ENCODE measurements around the gene RMRP. TPM values are rescaled to one million over a fixed set of nuclear protein-coding genes. Genes with fewer than 3 reads are reported as not detected.

Gene RMRP
- total RNA-seq, result 1,000 to 10,000 TPM in 3 of 4 donors, 100 to 1,000 TPM in 1; 759 to 4,621 (median 3,503) TPM

- Histone ChIP-seq H3K4me3 (peak within 1 kb of the TSS; percentile 75 to 94 (median 84)), H3K27me3 (no peaks in the 10 kb centered on the region), H3K4me1 (peaks cover 11 to 53% (median 24%) of the 10 kb centered on the region in 3 donors), H3K9me3 (no peaks in the 10 kb centered on the region), H3K27ac (peak within 1 kb of the TSS; percentile 91 to 98 (median 96)), H3K36me3 (peaks cover 0 to 26% (median 0%) of the 10 kb centered on the region in 3 donors)
- TF ChIP-seq, protein P1, sequence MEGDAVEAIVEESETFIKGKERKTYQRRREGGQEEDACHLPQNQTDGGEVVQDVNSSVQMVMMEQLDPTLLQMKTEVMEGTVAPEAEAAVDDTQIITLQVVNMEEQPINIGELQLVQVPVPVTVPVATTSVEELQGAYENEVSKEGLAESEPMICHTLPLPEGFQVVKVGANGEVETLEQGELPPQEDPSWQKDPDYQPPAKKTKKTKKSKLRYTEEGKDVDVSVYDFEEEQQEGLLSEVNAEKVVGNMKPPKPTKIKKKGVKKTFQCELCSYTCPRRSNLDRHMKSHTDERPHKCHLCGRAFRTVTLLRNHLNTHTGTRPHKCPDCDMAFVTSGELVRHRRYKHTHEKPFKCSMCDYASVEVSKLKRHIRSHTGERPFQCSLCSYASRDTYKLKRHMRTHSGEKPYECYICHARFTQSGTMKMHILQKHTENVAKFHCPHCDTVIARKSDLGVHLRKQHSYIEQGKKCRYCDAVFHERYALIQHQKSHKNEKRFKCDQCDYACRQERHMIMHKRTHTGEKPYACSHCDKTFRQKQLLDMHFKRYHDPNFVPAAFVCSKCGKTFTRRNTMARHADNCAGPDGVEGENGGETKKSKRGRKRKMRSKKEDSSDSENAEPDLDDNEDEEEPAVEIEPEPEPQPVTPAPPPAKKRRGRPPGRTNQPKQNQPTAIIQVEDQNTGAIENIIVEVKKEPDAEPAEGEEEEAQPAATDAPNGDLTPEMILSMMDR (IDR thresholded peaks at IDR 0.05), result peak in 4 of 6 experiments; percentile 28 to 59 (median 45)
- TF ChIP-seq POLR2A (IDR thresholded peaks at IDR 0.05), result peak in 2 of 4 donors; percentile 22 to 59
- intact Hi-C loops (cut with DNase I), result loop anchor here (5.0 kb wide), 1 partner anchor 75 kb away; the partner anchor contains the start of genes CREB3 and TLN1
- WGBS, 2 donors, result 0% methylated on average over 7 to 12 of the region's 42 CpGs
- DNase-seq, result peak; percentile 71
Measured at GRCh38 chr9:35657546-35658136, at the start of gene RMRP. TSS of gene RMRP (minus strand) at chr9:35658019.

GRCh38 chr9:35706951-35707350, 49.1 kb upstream of the RMRP start:
- Histone ChIP-seq H3K27ac (no peak overlapping the region), H3K27me3 (no peaks in the 10 kb centered on the region), H3K4me3 (no peak overlapping the region), H3K4me1 (no peaks in the 10 kb centered on the region), H3K36me3 (peaks cover 78 to 100% (median 91%) of the 10 kb centered on the region in 3 donors), H3K9me3 (no peaks in the 10 kb centered on the region)
- TF ChIP-seq POLR2A (IDR thresholded peaks at IDR 0.05), result no peak
- DNase-seq, result no peak
- 61% methylated on average over 2 of the region's 10 CpGs; no CpG with 5 or more reads in 1 of the 2 donors for WGBS, 2 donors
- intact Hi-C loops (cut with DNase I), result no loop called here

DNA sequence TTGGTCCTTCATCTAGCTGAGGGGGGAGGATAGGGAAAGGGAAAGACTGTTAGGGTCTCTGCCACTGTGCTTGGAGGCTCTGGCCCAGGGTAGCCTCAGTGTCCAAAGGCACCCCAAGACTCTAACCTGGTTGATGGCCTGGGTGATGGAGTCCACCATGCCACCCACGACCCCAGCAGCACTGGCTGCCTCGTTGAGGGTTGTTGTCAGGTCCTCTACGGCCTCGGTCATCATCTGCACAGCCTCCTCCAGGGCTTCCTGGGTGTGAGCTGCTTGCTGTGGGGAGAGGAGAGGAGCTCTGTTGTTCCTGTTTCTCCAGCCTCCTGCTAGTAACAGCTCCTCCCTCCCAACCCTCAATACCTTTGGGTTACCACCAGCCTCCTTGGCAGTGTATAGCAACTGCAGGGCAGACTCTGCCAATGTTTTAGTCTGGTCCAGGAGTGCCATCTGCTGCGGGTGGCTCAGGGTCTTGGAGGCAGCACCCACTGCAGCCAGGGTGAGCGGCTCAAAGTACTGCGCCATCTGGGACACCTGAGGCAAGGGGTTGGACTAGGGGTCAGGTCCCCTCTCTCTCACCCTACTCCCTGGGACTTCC, 48.1 kb upstream of the RMRP start:
- DNase-seq, result no peak
- Histone ChIP-seq H3K27ac (peak overlapping the region in 2 of 4 donors; percentile 3 to 14), H3K27me3 (no peaks in the 10 kb centered on the region), H3K4me3 (no peak overlapping the region), H3K36me3 (peaks cover 74 to 100% (median 90%) of the 10 kb centered on the region in 3 donors), H3K9me3 (no peaks in the 10 kb centered on the region), H3K4me1 (no peaks in the 10 kb centered on the region)
- TF ChIP-seq, protein P1 (IDR thresholded peaks at IDR 0.05), result no peak
- TF ChIP-seq POLR2A (IDR thresholded peaks at IDR 0.05), result no peak
- 97 to 98% methylated on average over 4 to 7 of the region's 7 CpGs for WGBS, 2 donors
- intact Hi-C loops (cut with DNase I), result no loop called here

DNA sequence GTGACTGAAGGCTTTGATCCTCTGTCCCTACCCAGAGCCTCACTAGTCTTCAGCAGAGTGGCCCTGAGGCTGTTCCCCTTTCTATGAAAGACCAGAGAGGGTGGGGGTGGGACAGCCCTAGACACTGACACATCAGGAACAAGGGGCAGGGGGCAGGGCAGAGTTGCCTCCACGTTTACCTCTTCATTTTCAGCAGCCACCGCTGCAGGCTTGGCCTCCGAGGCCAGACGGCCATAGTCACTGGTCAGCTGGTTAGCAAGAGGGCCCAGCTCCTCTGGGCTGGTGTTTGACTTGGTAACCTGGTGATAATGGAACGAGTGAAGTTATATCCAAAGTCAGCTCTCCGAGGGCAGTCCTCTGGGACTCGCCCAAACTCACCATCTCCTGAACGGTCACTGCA, 47.6 kb upstream of the RMRP start:
- peaks cover 73 to 100% (median 90%) of the 10 kb centered on the region in 3 donors for H3K36me3 ChIP-seq
- no peak overlapping the region for H3K4me3 ChIP-seq
- peak overlapping the region in 2 of 4 donors; percentile 3 to 14 for H3K27ac ChIP-seq
- no peak for DNase-seq
- TF ChIP-seq, protein P1 (IDR thresholded peaks at IDR 0.05), result no peak
- no peak for TF ChIP-seq POLR2A (IDR thresholded peaks at IDR 0.05)
- no peaks in the 10 kb centered on the region for H3K27me3 ChIP-seq
- H3K9me3 ChIP-seq, result no peaks in the 10 kb centered on the region
- H3K4me1 ChIP-seq, result no peaks in the 10 kb centered on the region
- intact Hi-C loops (cut with DNase I), result no loop called here
- 81 to 86% methylated on average over 4 to 7 of the region's 8 CpGs for WGBS, 2 donors

- WGBS, 2 donors, result 92 to 94% methylated on average over 20 of the region's 26 CpGs
- DNase-seq, result no peak
- no peak for TF ChIP-seq POLR2A (IDR thresholded peaks at IDR 0.05)
- TF ChIP-seq, protein P1 (IDR thresholded peaks at IDR 0.05), result no peak
- H3K4me3 ChIP-seq, result no peak overlapping the region
- H3K9me3 ChIP-seq, result no peaks in the 10 kb centered on the region
- no peaks in the 10 kb centered on the region for H3K4me1 ChIP-seq
- H3K27me3 ChIP-seq, result no peaks in the 10 kb centered on the region
- H3K27ac ChIP-seq, result no peak overlapping the region
- peaks cover 85 to 100% (median 95%) of the 10 kb centered on the region in 3 donors for H3K36me3 ChIP-seq
- intact Hi-C loops (cut with DNase I), result no loop called here
Measured at GRCh38 chr9:35703906-35704672, 46.3 kb upstream of the RMRP start.

Data from esophagus squamous epithelium (tissue), 5 donors.